Measurements from ENCODE around the gene DARS1.
"Not testable (repeated sequence)": the region's sequence is repeated elsewhere in the genome, so short reads cannot be mapped to it uniquely, and the experiment has no call there.

The DARS1 gene

GRCh38 chr2:135975702-135976101 lies 9.7 kb downstream of the DARS1 start:
- no peak for DNase-seq

- DNase-seq, result no peak
Observed at GRCh38 chr2:135974036-135974435, 11.4 kb downstream of the DARS1 start.

GRCh38 chr2:135969655-135970387 lies 15.6 kb downstream of the DARS1 start:
- no peak for DNase-seq

DNA sequence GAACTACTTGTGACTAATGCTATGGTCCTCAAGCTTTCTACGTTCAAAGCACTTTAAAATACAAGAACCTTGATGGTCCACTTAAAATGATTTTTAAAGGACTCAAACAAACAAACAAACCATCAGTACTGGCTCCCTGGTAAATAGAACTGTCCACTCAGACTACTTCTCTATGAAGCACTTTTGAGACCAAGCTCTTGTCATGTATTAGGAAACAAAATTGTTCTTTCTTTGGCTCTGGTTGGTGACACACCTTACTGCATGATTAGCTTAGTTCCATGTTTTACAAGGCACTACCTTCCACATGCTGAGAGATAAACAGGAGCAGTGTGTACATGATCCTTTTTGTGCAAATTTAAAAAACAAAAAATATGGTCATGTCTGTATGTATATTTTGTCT lies 19.7 kb downstream of the DARS1 start:
- no peak for DNase-seq

DNA sequence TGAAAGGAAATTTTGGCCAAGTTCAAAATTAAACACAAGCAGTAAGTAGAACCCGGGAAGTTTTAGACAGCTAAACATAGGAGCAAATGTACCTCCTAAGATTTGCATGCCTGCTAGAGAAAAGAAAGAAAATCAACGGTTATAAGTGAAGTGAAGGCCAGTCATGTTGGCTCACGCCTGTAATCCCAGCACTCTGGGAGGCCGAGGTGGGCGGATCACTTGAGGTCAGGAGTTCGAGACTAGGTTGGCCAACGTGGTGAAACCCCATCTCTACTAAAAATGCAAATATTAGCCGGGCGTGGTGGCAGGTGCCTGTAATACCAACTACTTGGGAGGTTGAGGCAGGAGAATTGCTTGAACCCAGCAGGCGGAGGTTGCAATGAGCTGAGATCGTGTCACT lies 21.0 kb downstream of the DARS1 start:
- DNase-seq, result not testable (repeated sequence)

- no peak for DNase-seq
Observed at GRCh38 chr2:135963841-135964240, 21.6 kb downstream of the DARS1 start.

DNA sequence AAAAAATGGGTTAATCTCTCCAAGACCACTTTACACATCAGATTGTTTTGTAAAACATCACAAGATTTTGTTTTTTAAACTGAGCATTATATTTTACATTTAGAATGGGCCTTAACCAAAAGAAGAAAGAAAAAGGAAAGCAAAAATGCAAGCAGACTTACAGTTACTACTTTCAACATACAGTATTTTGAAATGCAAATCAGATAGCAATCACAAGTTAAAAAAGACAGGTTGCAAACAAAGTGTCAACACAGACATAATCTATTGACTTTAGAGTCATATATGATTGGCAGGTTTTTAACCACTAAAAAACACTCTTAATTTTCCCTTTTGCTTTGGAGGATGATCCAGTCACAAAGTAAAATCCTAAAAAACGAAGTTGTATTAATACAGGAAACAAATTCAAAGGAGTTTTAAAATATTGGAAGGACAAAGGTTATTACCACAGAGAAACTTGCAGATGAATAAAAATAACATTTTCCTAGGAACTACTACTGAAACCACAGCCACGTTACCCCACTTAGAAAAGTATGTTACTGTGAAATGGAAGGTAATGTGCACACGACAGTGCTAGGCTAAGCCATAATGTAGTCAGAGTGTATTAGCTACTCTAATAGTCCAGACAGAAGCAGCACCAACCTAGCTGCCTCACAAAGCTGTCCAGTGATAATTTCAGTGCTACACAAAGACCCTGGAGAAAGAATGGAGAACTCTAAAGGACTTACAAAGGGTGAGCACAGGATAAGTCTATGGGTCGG lies 22.9 kb downstream of the DARS1 start:
- no peak for DNase-seq

DNA sequence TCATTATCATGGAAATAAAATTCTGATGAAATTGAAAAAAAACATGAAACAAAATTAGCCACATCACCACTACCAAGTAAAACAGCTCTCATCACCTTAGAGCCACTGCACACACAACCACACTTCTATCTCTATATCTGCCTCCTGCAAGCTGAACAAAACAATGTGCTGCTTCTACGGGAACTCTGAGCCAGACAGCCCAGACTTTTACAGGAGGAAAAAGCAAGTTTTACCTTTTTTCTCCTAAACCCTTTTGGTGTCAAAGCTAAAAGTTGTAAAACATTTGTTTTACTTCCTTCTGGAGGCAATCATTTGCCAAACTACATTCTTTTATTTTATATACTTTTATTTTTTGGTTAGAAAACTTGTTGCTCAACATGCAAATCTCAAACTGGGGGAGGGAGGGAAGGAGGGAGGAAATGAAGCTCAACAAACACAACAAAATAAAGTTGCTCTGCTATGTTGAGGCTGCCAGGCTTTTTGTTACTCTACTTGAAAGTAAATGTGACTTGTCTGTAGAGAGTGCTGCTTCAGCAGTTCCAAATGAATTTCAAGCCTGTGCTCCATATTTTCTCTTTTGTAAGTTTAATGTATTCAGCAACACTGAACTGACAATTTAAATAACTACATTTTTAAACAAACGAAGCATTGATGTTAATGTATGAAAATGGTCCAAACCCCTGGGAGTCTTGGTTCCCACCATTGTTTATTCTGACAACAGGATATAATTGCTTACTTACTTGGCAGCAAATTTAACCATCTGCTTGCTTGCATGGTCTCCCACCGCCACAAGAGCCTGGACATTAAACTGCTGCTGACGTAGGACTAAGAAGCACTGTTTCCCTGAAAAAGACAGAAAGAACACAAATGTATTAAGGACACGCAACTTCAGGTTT lies 24.5 kb downstream of the DARS1 start:
- DNase-seq, result no peak

- no peak for DNase-seq
Observed at GRCh38 chr2:135960150-135960549, 25.3 kb downstream of the DARS1 start.

DNA sequence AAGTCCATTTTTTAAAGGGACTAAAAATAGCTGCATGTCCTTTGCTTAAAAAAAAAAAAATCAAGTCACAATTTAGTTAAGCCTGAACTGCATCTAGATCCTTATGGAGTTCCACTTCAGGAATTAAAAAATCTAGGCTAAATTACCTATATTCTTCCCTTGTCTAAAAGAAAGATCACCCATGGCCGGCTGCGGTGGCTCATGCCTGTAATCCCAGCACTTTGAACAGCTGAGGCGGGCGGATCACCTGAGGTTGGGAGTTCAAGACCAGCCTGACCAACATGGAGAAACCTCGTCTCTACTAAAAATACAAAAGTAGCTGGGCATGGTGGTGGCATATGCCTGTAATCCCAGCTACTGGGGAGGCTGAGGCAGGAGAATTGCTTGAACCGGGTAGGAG lies 26.5 kb downstream of the DARS1 start:
- DNase-seq, result not testable (repeated sequence)

- no peak for DNase-seq
Observed at GRCh38 chr2:135954020-135954601, 31.3 kb downstream of the DARS1 start.

- no peak for DNase-seq
Observed at GRCh38 chr2:135952891-135953290, 32.5 kb downstream of the DARS1 start.

- DNase-seq, result no peak
Observed at GRCh38 chr2:135951041-135951583, 34.3 kb downstream of the DARS1 start.

- DNase-seq, result no peak
Observed at GRCh38 chr2:135949451-135950234, 35.8 kb downstream of the DARS1 start.

- no peak for DNase-seq
Observed at GRCh38 chr2:135948642-135949355, 36.6 kb downstream of the DARS1 start.

DNA sequence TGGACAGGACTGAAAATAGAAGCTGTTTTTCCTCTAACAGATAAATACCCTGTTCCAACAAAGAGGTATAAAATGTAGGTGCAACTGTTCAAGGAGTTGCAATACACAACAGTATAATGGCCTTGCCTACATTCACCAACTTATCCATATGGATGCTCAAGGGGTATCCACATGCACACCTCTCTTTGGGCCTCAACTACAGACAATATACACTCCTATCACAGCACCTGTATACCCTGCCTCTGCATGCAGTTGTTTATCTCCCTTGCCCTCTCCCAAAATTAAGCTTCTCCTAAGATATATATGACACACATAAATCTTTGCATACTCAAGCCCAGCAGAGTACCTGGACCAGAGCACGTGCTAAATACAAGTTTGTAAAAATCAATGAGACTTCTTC lies 37.3 kb downstream of the DARS1 start:
- DNase-seq, result no peak

GRCh38 chr2:135947483-135947882 lies 37.9 kb downstream of the DARS1 start:
- DNase-seq, result no peak

GRCh38 chr2:135945526-135945925 lies 39.9 kb downstream of the DARS1 start:
- no peak for DNase-seq

GRCh38 chr2:135944625-135945024 lies 40.8 kb downstream of the DARS1 start:
- no peak for DNase-seq

- DNase-seq, result no peak
Observed at GRCh38 chr2:135942936-135943688, 42.3 kb downstream of the DARS1 start.
